Hematopoietic multipotent progenitor cell treated with erythropoietin and hydrocortisone succinate and interleukin-3 and kit ligand, for 15 days (in vitro differentiated cells): ENCODE results near the gene MAPKAPK5.
"Not testable (repeated sequence)": the region's sequence is repeated elsewhere in the genome, so short reads cannot be mapped to it uniquely, and the experiment has no call there.

Experiments
- DNase-seq: peaks from one replicate; pipeline ENCODE4 v3.0.0-alpha.2; 2015; ENCODE audit warnings: low spot score

MAPKAPK5 gene

GRCh38 chr12:111841750-111842555 is at the start of gene MAPKAPK5:
TSS of gene MAPKAPK5 (plus strand) at chr12:111842228. CDS start at chr12:111842734, 506 bp downstream.
- peak; percentile 97 for DNase-seq

GRCh38 chr12:111792856-111793235 is 49.2 kb upstream of the MAPKAPK5 start:
- no peak for DNase-seq

- no peak for DNase-seq
These were observed 43.8 kb upstream of the MAPKAPK5 start for GRCh38 chr12:111798182-111798581.

GRCh38 chr12:111799758-111800157 is 42.3 kb upstream of the MAPKAPK5 start:
- DNase-seq: no peak

- DNase-seq: no peak
These were observed 38.9 kb upstream of the MAPKAPK5 start for GRCh38 chr12:111803038-111803626.

- DNase-seq: no peak
These were observed 38.2 kb upstream of the MAPKAPK5 start for GRCh38 chr12:111803851-111804250.

GRCh38 chr12:111806304-111806703 is 35.7 kb upstream of the MAPKAPK5 start:
- DNase-seq: no peak

- DNase-seq: no peak
These were observed 34.8 kb upstream of the MAPKAPK5 start for GRCh38 chr12:111807232-111807631.

- DNase-seq: peak; percentile 83
These were observed 28.9 kb upstream of the MAPKAPK5 start for GRCh38 chr12:111812881-111813741.

- no peak for DNase-seq
These were observed 25.9 kb upstream of the MAPKAPK5 start for GRCh38 chr12:111816065-111816615.

- DNase-seq: not testable (repeated sequence)
These were observed 25.1 kb upstream of the MAPKAPK5 start for GRCh38 chr12:111816898-111817297.

GRCh38 chr12:111818340-111818739 is 23.7 kb upstream of the MAPKAPK5 start:
- no peak for DNase-seq

GRCh38 chr12:111819191-111820158 is 22.6 kb upstream of the MAPKAPK5 start:
- no peak for DNase-seq

- DNase-seq: not testable (repeated sequence)
These were observed 21.2 kb upstream of the MAPKAPK5 start for GRCh38 chr12:111820828-111821227.

- no peak for DNase-seq
These were observed 19.1 kb upstream of the MAPKAPK5 start for GRCh38 chr12:111822886-111823285.

GRCh38 chr12:111823891-111824290 is 18.1 kb upstream of the MAPKAPK5 start:
- DNase-seq: no peak

- not testable (repeated sequence) for DNase-seq
These were observed 17.7 kb upstream of the MAPKAPK5 start for GRCh38 chr12:111824312-111824711.

GRCh38 chr12:111825509-111825908 is 16.5 kb upstream of the MAPKAPK5 start:
- DNase-seq: no peak

- DNase-seq: no peak
These were observed 15.7 kb upstream of the MAPKAPK5 start for GRCh38 chr12:111826316-111826715.

- DNase-seq: no peak
These were observed 15.0 kb upstream of the MAPKAPK5 start for GRCh38 chr12:111826992-111827391.

- no peak for DNase-seq
These were observed 14.1 kb upstream of the MAPKAPK5 start for GRCh38 chr12:111827907-111828306.
